Stimulated activated CD4-positive, alpha-beta T cell treated with anti-CD3 and anti-CD28 coated beads, TNF-alpha, amount 100 ng/mL, for 24 hours (primary cell): ENCODE data around the gene ARHGAP18.

ENCODE experiments used
- DNase-seq, 3 experiments: peaks; one replicate each; pipeline ENCODE4 v3.0.0-alpha.2; 2020; ENCODE audit warnings: low read depth in 3 of 3

ARHGAP18 gene

DNA sequence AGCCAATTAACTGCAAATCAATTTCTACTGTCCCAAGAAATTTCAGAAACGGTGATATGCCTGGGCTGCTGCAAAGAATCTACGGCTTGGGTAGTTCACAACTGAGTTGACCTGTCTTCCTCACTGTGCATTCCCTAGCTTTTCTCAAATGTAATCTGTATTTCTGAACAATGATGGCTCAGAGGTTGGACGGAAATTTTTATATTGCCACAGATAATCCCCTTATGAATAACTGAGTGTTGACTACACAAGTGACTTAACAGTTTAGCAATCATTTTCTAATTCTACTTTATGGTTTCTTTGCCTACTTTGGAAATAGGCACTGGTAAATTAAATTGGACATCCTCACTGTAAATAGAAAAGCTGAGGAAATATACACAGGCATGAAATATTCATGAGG, 94.5 kb downstream of the ARHGAP18 start:
- no peak for DNase-seq

GRCh38 chr6:129615020-129615419, 95.0 kb downstream of the ARHGAP18 start:
- DNase-seq: no peak

GRCh38 chr6:129614464-129614863, 95.5 kb downstream of the ARHGAP18 start:
- DNase-seq: no peak

DNA sequence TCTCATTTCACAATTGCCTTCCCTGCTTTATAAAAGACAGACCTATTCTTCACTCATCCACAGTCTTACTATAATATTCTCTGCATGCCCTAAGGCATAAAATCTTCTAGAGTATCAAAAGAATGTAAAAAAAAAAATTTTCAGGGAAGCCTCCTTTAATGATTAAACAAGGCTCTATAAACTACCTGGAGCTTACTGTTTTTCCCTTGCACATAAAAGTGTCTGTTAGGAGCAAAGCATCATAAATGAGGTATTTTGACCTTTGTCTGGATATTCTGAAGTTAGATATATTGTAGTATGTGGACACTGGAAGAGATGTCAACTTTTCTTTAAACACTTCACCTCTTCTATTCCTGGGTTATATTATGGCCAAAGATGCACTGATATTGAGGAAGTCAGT, 97.5 kb downstream of the ARHGAP18 start:
- no peak for DNase-seq

- DNase-seq: no peak
Observed at GRCh38 chr6:129609635-129610034, 100.3 kb downstream of the ARHGAP18 start.

- no peak for DNase-seq
Observed at GRCh38 chr6:129608886-129609537, 101.0 kb downstream of the ARHGAP18 start.

DNA sequence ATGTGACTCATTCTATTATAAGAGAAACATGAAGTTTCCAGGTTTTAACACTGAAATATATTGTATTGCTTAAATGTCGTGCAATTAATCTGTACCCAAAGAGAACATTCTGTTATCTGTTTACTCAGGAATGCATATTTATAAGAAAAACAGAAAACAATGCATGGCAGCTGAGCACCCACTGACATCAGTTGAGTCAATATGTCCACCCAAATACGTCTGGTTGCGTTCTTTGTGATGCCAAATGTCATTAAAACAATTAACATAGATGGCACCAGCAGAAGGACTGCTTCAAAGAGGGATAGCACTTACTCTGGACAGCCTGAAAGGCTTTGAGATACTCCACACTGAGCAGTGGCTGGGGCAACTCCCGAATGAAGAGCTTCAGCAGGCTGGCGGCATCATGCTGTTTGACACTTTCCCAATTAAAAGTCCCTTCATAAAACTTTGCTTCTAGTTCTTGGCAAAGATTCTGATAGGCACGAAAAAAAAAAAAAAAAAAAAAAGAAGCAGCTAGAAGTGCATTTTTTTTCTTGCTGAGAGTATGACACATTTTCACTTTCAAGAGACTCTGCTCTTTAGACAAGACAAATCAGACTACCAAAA, 102.3 kb downstream of the ARHGAP18 start:
- no peak for DNase-seq

DNA sequence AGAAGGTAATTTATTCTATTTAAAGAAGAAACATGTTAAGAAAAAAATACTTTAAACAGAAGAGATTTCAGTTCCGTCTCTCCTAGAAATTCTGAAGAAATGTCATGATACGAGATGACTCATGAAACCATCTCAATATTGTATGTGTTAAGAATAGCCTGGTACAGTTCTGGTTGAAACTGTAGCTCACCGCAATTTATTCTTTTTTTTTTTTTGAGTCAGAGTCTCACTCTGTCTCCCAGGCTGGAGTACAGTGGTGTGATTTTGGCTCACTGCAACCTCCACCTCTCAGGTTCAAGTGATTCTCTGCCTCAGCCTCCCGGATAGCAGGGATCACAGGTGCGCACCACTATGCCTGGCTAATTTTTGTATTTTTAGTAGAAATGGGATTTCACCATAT, 103.3 kb downstream of the ARHGAP18 start:
- DNase-seq: no peak

GRCh38 chr6:129605967-129606366, 104.0 kb downstream of the ARHGAP18 start:
- no peak for DNase-seq

DNA sequence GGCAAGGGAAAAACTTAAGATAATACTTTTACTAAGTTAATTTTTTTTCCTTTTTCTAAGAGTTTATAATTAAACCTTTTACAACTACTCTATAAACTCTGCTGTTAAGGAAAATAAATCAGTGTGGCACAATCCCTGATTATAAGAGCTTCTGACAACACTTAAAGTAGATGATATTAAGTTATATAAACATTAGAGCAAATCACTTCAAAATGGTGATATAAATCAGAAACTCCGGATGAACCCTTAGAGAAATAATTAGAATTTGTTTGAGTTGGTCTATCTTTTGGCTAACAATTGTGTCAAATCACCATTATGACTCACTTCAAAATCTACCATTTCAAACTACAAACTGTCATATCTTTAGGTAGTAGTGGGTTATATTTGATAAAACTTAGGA, 104.9 kb downstream of the ARHGAP18 start:
- no peak for DNase-seq

DNA sequence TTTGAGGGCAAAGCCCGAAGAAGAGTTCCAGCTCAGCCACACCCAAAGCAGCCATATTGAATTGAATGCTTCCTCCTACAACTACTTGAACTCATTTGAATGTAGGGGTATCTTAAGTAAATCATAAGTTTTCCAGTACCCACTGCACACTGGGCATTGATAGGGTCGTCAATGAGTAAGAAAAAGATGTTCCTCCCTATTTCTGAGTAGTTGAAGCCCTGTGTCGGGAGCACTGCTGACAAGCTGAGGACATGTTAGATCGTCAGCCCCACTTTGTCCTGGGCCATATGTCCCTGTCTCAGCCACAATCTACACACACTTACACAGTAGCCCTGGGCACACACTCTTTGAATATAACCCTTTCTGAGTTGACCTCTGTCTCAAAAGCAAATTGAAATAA, 105.7 kb downstream of the ARHGAP18 start:
- no peak for DNase-seq

GRCh38 chr6:129603741-129604140, 106.2 kb downstream of the ARHGAP18 start:
- DNase-seq: no peak

DNA sequence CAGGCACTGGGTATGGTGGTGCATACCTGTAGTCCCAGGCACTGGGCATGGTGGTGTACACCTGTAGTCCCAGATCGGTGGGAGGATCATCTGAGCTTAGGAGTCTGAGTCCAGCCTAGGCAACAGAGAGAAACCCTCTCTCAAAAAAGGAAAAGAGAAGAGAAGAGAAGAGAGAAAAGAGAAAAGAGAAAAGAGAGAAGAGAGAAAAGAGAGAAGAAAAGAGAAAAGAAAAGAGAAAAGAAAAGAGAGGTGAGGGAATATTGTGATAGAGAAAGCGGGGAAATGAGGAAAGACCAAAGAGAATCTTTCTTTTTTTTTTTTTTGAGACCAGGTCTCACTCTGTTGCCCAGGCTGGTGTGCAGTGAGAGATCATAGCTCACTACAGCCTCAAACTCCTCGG, 108.7 kb downstream of the ARHGAP18 start:
- no peak for DNase-seq

DNA sequence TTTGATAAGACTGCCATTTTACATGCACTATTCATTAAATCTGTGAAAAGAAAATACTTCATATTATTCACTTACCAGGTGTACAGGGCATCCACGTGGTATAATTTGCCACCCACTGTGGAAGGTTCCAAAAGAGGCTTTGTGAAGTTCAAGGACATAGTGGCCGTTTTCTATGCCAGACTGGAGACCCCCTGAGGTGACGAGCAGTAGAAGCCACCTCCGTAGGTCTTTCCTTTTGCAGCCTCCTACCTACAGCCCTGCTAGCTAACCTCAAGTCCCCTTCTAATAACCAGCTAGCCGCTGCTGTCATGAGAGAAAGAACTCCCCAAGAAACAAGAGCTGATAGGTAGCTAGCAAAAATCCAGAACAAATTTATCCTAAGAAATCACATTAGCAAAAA, 110.5 kb downstream of the ARHGAP18 start:
- DNase-seq: no peak

DNA sequence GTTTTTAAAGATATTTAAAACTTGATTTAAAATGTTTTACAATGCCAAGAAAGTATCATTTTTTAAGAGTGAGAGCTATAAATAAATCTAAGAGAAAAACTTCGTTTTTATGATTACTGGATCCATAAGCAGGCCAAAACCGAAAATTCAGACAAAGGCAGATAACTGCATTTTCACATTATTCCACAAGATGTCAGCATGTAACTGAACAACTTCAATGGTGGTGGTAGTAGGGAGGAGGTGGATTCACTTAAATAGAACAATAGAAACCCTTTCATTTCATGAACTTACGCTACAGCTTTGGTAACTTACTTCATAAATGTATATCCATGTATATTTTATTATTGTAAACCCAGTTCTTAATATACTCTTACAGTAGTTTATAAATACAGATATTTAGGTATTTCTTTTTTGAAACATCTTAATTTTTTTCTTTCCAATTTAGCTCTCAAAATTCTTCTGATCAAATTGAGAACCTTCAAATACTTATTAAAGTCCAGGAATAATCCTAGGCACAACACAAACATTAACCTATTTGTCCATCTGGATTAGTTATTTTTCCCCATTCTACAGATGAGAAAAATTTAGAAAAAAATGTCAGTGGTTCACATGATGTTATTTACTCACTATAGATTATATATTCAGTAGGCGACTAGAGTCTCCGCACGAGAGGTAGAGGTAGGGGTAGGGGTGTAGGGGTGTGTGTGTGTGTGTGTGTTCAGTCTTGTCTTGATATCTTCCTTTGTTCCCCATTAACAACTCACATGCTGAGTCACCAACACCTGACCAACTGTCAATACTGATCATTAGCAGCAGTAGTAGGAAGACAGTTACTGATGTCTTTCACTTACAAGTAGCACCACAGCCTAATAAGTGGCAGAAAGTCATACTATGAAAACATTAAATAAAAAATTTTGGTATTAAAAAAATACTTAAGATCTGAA, 111.5 kb downstream of the ARHGAP18 start:
- DNase-seq: no peak

- no peak for DNase-seq
Observed at GRCh38 chr6:129597023-129597713, 112.8 kb downstream of the ARHGAP18 start.

- DNase-seq: no peak
Observed at GRCh38 chr6:129596522-129596921, 113.5 kb downstream of the ARHGAP18 start.

- DNase-seq: no peak
Observed at GRCh38 chr6:129593233-129593564, 116.8 kb downstream of the ARHGAP18 start.

DNA sequence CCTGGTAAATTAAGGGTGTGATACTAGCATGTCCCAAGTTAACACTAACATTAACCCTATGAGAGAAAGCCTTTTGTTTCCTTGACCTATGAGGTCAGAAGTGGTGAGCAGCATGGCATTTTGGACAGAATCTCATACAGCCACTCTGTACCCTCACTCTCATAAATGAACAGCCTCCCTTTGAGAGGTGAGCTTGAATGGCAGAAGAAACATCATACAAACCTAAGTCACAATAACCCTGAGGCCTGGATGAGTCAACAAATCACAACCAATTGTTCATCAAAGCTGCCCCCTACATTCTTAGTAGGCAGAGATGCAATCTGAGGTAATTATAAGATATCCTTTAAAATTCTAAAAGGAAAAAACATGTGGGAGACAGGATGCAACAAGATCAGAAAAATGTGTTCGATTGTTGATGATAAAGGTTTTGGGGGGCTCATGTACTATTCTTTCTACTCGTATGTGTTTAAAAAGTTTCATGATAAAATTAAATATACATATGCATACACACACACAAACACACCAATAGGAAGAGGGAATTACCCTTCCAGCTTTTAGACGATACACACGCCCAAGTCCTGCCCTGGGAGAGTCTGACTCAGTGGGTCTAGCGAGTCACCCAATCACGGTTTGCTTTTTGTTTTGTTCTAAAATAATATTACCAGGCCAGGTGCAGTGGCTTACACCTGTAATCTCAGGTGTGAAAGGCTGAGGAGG, 117.3 kb downstream of the ARHGAP18 start:
- DNase-seq: peak in 1 of 3 experiments; percentile 28

DNA sequence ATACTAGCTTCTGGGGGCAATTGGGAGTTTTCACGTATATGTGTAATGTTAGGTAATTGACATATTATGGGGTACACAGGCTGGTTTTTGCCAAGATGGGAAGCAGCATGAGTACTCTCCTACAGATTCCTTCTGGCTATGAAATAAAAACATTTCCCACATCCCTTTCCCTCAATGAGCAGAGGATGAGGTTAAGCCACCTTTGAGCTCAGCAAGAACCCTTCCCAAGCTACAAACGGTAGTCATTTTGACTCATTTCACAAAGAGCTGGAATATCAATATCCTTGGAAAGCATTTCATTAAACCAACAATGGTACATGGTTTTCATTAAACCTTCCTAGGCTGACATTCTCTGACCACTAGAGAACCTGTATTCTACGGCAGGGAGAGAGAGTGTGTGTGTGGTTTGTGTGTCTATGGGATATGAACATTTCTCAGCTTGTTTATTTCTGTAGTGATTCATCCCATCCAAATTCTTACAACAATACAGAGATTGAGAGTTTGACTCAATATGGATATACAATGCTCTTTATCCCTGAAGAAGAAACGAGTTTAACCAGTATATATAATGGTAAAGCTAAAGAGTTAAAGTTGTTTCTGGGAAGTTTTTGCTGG, 119.5 kb downstream of the ARHGAP18 start:
- DNase-seq: no peak

DNA sequence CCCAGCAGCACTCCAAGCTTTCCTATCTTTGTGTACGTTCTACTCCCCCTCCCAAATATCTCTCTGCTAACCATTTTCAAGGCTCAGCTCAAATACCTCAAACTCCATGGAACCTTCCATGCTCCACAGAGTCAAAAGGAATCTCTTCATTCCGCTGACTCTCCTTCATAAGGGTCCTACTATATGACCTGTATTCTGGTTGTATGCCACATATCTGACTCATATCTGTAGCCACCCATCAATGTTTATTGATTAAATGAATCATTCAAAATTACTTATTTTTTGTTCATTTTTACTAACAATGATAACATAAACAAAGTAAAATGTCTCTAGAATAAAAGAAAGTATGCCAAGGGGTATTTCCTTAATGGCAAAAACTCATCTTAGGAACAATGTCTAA, 123.2 kb downstream of the ARHGAP18 start:
- no peak for DNase-seq
